AG10803 (cell line): ENCODE data around the gene CEP164.

Source experiments
- DNase-seq: peaks from one replicate; pipeline ENCODE4 v3.0.0; 2010; ENCODE audit warnings: low read depth
- H3K4me3 ChIP-seq: 2 replicates; pipeline ENCODE4 v1.5.1; 2011; ENCODE audit warnings: mild to moderate bottlenecking, low read length, control low read depth
- CTCF ChIP-seq: conservative IDR thresholded peaks from 2 replicates; pipeline ENCODE4 v1.5.1; 2011; ENCODE audit warnings: mild to moderate bottlenecking, low read length, control low read depth, inconsistent platforms

CEP164 gene

GRCh38 chr11:117333917-117334316, 6.3 kb downstream of the CEP164 start:
- no peak overlapping the region for H3K4me3 ChIP-seq
- no peak for TF ChIP-seq CTCF

DNA sequence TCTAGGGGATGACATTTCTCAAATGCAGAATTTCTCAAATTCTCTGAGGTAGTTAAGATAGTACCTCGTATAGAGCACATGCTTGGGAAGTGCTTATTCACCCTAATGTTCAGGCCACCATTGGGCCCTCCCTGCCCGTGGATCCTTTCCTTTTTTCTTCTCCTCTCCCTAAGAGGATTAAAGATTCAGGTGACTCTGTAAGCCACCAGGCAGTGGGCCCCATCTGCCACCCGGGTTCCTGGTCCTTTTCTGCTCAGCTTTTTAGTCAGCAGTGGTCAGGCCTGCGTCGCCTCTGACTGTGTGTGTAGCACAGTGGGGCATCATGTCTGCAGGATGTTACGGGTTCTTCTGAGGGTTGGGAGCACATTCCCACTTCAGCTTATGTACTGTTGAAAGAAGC, 7.2 kb downstream of the CEP164 start:
- no peak for TF ChIP-seq CTCF
- DNase-seq: no peak
- no peak overlapping the region for H3K4me3 ChIP-seq

More at GRCh38 chr11:117333917-117334316, 6.3 kb downstream of the CEP164 start:
- DNase-seq: peak; percentile 45

DNA sequence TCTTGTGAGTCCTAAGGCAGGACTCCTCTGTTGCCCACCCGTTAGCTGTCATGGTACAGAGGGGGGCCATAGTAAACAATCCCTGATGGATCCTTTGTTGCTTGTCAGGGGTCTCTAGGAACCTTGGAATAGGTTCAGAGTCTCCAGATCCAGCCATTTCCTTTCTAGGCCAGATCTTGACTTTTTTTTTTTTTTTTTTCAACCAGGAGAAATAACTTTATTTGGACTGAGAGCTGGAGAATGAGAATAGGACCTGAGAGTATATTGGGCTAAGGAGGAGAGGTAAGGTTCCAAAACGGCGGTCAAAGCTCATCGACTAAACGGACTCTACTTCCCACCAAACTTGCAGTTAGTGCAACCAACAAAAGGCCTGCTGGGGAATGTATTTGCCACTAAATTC, 7.7 kb downstream of the CEP164 start:
- TF ChIP-seq CTCF: no peak
- DNase-seq: no peak
- H3K4me3 ChIP-seq: no peak overlapping the region

GRCh38 chr11:117337076-117337475, 9.4 kb downstream of the CEP164 start:
- DNase-seq: no peak
- TF ChIP-seq CTCF: no peak
- no peak overlapping the region for H3K4me3 ChIP-seq

DNA sequence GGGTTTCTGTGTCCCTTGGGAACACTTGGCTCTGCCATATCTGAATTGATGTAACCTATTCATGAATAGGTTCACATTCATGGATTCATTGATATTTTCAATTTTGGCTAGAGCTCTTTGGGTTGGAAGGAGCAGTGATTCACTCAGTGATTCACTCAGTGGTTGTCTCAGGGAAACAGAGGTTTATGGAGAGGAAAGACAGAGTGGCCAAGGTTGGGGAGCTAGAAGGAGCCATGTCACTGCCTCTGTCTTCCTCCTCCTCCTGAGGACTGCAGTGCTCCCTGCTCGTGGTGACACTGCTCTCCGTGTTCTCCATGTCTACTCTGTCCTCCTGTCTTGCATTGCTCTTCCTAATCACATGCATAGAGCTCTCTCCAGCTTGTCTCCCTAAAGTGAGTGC, 17.4 kb downstream of the CEP164 start:
- H3K4me3 ChIP-seq: no peak overlapping the region
- TF ChIP-seq CTCF: no peak
- peak; percentile 8 for DNase-seq

- no peak for TF ChIP-seq CTCF
- H3K4me3 ChIP-seq: no peak overlapping the region
- DNase-seq: no peak
Measured at GRCh38 chr11:117354550-117354949, 26.9 kb downstream of the CEP164 start.

- no peak overlapping the region for H3K4me3 ChIP-seq
- TF ChIP-seq CTCF: no peak
- DNase-seq: no peak
Measured at GRCh38 chr11:117356126-117356890, 28.7 kb downstream of the CEP164 start.
